ENCODE measurements around the gene ARHGAP6.
"Not testable (repeated sequence)": the region's sequence is repeated elsewhere in the genome, so short reads cannot be mapped to it uniquely, and the experiment has no call there.

The ARHGAP6 gene

GRCh38 chrX:11648705-11649519, 16.8 kb downstream of the ARHGAP6 start:
- no peak for DNase-seq (ENCODE audit: low spot score)

- DNase-seq (ENCODE audit: low spot score): no peak
Observed at GRCh38 chrX:11647138-11647537, 18.6 kb downstream of the ARHGAP6 start.

GRCh38 chrX:11641349-11642065, 24.2 kb downstream of the ARHGAP6 start:
- no peak for DNase-seq (ENCODE audit: low spot score)

- no peak for DNase-seq (ENCODE audit: low spot score)
Observed at GRCh38 chrX:11640089-11640488, 25.6 kb downstream of the ARHGAP6 start.

GRCh38 chrX:11632732-11633131, 33.0 kb downstream of the ARHGAP6 start:
- DNase-seq (ENCODE audit: low spot score): no peak

- DNase-seq (ENCODE audit: low spot score): no peak
Observed at GRCh38 chrX:11629593-11630211, 36.0 kb downstream of the ARHGAP6 start.

- no peak for DNase-seq (ENCODE audit: low spot score)
Observed at GRCh38 chrX:11628399-11628798, 37.3 kb downstream of the ARHGAP6 start.

GRCh38 chrX:11626351-11626750, 39.4 kb downstream of the ARHGAP6 start:
- DNase-seq (ENCODE audit: low spot score): no peak

GRCh38 chrX:11619441-11619840, 46.3 kb downstream of the ARHGAP6 start:
- no peak for DNase-seq (ENCODE audit: low spot score)

GRCh38 chrX:11614253-11614652, 51.5 kb downstream of the ARHGAP6 start:
- not testable (repeated sequence) for DNase-seq (ENCODE audit: low spot score)

GRCh38 chrX:11611965-11612364, 53.8 kb downstream of the ARHGAP6 start:
- DNase-seq (ENCODE audit: low spot score): no peak

GRCh38 chrX:11611161-11611560, 54.6 kb downstream of the ARHGAP6 start:
- DNase-seq (ENCODE audit: low spot score): no peak

GRCh38 chrX:11609109-11609508, 56.6 kb downstream of the ARHGAP6 start:
- DNase-seq (ENCODE audit: low spot score): no peak

- no peak for DNase-seq (ENCODE audit: low spot score)
Observed at GRCh38 chrX:11606408-11606807, 59.3 kb downstream of the ARHGAP6 start.

GRCh38 chrX:11600578-11600977, 65.1 kb downstream of the ARHGAP6 start:
- DNase-seq (ENCODE audit: low spot score): no peak

- DNase-seq (ENCODE audit: low spot score): no peak
Observed at GRCh38 chrX:11597479-11597878, 68.2 kb downstream of the ARHGAP6 start.

GRCh38 chrX:11591723-11592346, 73.9 kb downstream of the ARHGAP6 start:
- DNase-seq (ENCODE audit: low spot score): peak; percentile 3

GRCh38 chrX:11589641-11590040, 76.1 kb downstream of the ARHGAP6 start:
- no peak for DNase-seq (ENCODE audit: low spot score)

GRCh38 chrX:11588097-11588496, 77.6 kb downstream of the ARHGAP6 start:
- DNase-seq (ENCODE audit: low spot score): no peak

- no peak for DNase-seq (ENCODE audit: low spot score)
Observed at GRCh38 chrX:11585174-11585573, 80.5 kb downstream of the ARHGAP6 start.

GRCh38 chrX:11580789-11581188, 84.9 kb downstream of the ARHGAP6 start:
- DNase-seq (ENCODE audit: low spot score): no peak

Data from activated CD4-positive, alpha-beta T cell treated with anti-CD3 and anti-CD28 coated beads, Interleukin-2, Interleukin-4, amounts not matched to agents 100 ng/mL and 50 ng/mL, durations not matched to agents 16 hours and 8 hours (primary cell).